NCI-H2227 (cell line): ENCODE data around the gene ZNF678.
"Not testable (repeated sequence)": the region's sequence is repeated elsewhere in the genome, so short reads cannot be mapped to it uniquely, and the experiment has no call there.

Source experiments
- DNase-seq: peaks from one replicate; lab custom pipeline; 2025; ENCODE audit not compliant: unreplicated experiment; lab: John Stamatoyannopoulos, UW

ZNF678 gene

DNA sequence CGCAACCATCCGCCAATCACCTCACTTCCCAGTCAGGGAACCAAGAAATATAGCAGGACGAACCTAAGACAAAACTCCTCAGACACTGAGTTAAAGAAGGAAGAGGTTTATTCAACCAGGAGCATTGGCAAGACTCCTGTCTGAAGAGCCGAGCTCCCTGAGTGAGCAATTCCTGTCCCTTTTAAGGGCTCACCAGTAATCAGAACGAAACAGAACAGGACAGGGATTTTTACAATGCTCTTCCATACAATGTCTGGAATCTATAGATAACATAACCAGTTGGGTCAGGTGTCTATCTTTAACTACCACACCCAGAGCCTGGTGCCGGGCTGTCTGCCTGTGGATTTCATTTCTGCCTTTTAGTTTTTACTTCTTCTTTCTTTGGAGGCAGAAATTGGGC is 32.9 kb downstream of the ZNF678 start:
- not testable (repeated sequence) for DNase-seq

DNA sequence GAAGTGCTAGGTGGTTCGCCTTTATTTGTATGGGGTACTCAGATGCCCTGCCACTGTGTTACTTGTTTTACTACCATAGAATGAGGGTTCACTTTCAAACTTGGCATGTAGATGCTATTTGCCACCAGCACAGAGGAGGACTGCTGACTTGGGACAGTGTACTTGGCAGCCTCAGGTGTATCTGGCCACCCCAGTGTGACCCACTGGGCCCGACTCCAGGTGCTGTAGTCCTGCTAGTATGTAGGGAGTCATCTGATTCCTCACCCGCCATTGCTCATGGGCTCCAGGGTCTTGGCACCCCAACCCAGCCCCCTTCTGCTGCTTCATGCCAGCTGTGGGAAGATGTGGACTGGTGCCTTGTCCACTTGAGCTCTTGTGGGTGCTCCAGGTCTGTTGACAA is 40.0 kb downstream of the ZNF678 start:
- DNase-seq, result no peak

DNA sequence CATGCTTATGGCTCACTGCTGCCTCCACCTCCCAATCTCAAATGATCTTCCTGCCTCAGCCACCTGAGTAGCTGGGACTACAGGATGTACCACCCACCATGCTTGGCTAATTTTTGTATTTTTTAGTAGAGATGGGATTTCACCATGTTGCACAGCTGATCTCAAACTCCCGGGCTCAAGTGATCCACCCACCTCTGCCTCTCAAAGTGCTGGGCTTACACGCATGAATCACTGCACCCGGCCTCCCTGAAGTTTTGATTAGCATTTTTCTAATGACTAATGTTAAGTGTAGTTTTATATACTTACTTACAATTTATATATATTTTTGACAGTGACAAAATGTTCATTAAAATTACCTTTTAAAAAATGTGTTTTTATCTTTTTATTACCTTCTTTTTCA is 41.1 kb downstream of the ZNF678 start:
- no peak for DNase-seq

DNA sequence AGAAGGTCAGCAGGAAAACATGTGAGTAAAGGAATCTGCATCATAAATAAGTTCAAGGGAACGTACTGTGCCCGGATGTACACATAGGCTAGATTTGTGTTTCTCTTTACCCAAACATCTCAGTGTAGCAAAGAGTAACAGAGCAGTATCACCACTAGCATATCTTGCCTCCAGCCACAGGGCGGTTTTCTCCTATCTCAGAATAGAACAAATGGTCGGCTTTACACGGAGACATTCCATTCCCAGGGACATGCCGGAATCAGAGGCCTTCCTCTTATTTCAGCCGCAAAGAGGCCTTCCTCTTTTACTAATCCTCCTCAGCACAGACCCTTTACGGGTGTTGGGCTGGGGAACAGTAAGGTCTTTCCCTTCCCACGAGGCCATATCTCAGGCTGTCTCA is 42.9 kb downstream of the ZNF678 start:
- DNase-seq, result not testable (repeated sequence)

DNA sequence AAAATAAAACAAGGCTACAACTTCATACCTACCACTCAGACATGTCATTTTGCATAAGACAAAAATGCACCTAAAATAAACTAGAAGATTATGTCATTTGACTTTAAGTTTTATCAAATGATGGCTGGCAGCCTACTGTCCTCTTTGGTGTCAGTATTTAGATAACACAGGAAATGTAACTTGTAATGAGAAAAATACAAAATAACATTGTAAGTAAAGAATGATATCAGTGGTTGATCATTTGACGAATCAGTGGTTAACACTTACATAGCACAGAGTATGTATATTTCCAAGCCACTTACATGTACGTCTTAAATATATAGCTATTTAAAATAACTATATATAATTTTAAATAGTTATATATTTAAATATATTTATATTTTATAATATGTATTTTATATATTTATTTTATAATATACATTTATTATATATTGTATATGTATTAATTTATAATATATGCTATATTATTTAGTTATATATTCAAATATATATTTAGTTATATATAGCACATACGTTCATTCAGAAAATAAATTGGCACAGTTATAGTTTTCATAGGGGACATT is 44.1 kb downstream of the ZNF678 start:
- DNase-seq, result no peak

DNA sequence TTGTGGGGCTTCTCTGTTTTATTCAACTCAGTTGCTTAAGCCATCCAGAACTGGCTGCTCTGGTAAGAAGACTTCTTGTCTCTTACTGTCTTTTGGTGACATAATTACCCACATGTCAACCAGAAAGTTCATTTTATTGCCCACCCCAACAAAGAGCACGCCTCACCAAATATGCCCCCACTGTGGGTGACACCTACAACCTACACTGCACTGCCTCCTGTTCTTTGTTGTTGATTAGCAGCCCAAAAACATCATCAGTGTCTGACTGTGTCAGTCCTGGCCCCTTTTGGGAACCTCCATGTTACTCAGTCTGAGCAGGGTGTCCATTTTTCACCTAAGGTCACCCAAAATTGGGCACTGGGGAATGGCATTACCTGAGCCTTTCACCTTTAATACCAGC is 49.3 kb downstream of the ZNF678 start:
- DNase-seq, result no peak

DNA sequence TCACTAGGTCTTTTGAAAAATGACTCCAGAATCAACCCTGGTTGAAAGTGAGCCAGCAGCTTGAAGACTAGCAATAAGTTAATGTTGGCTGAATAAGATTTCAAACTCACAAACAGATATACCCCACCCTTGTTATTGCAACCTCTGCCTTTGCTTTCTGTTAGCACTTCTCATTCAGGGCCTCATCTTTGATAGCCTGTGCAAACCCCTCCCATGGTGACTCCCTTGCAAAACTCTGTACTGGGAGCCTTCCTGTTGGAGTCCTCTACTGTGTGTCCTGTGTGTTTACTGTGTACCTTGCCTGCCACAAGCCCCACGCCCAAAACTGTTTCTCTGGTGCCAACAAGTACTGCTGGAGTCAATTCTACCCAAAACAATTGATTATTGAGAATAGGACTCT is 50.2 kb downstream of the ZNF678 start:
- no peak for DNase-seq

DNA sequence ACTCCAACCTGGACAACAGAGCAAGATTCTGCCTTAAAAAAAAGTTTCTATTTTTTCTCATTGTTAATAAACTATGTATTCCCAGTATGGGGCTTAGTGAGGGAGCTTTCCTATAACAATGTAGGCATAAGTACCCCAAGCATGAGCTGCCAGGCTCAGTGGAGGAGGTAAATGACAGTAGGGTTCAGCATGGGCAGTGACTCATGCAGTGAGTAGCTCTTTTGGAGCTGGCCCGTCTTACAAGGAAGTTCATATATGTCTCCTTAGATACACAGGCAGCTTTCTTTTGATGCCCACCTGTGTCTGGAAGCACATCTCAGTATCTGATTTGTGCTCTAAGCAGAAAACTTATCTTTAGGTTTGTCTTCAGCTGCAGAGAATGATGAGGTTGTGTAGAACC is 57.9 kb downstream of the ZNF678 start:
- no peak for DNase-seq

DNA sequence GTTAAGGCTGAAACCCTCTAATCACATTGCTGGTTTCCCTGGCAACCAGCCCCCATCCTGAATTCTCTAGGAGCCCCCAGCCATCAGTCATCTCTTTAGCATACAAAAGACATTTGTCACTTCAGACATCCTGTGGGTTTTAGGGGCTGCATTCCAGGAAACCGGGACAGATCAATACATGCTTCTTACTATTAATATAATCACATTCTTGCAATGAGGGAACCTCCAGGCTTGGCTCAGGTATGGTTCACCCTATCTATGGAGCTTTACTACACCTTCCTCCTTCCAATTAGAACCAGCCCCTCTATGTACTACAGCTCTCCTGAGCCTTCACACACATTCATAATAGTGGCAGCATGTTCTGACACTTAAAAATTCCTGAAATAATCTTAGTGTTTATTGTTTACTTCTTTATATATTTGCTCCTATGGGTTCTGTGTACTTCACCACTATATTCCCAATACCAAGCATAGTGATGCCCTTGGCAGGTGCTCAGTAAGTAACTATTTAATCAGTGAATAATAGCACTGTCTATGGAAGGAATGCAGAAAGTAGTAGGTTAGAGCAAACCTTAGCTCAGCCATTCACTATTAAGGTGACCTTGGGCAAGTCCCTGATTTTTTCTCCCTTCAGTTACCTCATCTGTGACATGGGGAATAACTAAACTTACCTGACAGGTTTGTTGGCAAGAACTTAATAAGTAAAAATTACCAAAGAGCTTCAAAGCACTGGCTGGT is 59.6 kb downstream of the ZNF678 start:
- no peak for DNase-seq

DNA sequence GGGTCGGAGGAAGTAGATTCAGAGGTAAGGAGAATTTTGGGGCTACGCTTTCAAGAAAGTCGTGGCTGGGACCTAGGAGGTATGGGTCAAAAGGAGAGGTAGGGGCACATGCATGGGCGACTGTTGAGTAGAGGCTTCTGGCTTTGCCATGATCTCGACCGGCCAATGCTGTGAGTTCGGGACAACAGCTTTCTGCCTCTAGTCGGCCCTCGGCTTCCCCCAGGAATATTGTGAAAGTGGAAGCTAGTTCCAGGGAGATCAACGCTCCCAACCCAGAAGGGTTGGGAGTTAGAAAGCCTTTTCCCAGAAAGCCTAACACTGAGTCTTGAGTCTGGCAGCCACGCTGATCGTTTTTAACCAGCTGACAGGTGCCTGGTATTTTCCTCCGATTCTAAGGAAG is 69.0 kb downstream of the ZNF678 start:
- DNase-seq, result no peak

DNA sequence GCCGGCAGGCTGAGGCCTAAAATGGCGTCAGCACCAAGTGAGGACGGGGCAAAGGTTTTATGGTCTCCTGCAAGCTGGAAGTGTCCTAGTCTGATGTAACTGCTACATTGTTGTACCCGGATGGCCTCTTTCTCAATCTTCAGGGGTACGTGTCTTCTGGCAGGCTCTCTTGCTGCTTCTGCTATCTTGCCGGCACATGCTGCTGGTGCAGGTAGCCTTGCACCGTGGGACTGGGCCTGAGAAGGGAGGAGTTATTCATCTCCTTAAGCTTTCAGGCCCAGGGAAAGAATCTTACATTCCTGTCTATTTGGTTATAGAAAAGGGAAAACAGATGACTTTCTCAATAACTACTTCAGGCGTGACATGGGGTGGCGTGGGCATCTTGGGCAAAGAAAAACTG is 72.2 kb downstream of the ZNF678 start:
- DNase-seq, result no peak

DNA sequence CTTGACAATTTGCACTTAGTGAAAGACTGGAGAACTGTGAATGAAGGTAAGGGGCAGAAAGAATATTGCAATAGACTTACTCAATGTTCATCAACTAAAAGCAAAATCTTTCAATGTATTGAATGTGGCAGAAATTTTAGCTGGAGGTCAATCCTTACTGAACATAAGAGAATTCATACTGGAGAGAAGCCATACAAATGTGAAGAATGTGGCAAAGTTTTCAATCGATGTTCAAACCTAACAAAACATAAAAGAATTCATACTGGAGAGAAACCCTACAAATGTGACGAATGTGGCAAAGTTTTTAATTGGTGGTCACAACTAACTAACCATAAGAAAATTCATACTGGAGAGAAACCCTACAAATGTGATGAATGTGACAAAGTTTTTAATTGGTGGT is 91.1 kb downstream of the ZNF678 start:
- DNase-seq, result no peak

DNA sequence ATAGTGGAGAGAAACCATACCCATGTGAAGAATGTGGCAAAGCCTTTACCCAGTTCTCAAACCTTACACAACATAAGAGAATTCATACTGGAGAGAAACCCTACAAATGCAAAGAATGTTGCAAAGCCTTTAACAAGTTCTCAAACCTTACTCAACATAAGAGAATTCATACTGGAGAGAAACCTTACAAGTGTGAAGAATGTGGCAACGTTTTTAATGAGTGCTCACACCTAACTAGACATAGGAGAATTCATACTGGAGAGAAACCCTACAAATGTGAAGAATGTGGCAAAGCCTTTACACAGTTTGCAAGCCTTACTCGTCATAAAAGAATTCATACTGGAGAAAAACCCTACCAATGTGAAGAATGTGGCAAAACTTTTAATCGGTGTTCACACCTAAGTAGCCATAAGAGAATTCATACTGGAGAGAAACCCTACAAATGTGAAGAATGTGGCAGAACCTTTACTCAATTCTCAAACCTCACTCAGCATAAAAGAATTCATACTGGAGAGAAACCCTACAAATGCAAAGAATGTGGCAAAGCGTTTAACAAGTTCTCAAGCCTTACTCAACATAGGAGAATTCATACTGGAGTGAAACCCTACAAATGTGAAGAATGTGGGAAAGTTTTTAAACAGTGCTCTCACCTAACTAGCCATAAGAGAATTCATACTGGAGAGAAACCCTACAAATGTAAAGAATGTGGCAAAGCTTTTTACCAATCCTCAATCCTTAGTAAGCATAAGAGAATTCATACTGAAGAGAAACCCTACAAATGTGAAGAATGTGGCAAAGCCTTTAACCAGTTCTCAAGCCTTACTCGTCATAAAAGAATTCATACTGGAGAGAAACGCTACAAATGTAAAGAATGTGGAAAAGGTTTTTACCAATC is 91.7 kb downstream of the ZNF678 start:
- no peak for DNase-seq

DNA sequence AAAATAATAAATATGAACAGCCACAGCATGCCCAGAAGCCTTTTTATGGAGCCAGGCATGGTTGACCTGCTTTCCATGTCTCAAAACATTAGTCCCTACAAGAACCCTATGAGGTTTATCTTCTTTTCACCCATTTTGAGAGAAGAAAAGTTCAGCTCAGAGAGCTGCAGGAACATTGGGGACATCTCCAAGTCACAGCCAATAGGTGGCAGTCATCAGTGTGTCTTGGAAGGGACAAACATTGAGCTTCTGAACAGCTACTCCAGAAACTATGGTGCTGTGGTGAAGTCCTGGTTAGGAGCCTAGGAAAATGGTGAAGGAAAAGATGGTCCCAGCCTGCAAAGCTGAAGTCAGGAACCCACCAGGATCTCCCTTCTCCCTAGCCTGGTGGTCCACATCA is 98.1 kb downstream of the ZNF678 start:
- DNase-seq, result no peak

DNA sequence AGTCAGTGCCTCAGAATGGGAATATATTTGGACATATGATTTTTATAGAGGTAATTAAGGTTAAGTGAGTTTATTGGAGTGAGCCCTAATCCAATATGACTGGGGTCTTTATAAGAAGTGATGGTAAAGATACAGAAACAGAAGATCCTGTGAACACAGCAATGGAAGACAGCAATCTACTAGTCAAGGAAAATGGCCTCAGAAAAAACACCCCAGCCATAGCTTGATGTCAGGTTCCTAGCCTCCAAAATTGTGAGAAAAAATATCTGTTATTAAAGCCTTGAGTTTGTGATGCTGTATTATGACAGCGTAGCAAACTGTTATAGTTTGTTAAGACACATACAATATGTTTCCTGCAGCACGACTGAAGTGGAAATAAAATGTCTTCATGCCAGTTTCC is 99.6 kb downstream of the ZNF678 start:
- no peak for DNase-seq

DNA sequence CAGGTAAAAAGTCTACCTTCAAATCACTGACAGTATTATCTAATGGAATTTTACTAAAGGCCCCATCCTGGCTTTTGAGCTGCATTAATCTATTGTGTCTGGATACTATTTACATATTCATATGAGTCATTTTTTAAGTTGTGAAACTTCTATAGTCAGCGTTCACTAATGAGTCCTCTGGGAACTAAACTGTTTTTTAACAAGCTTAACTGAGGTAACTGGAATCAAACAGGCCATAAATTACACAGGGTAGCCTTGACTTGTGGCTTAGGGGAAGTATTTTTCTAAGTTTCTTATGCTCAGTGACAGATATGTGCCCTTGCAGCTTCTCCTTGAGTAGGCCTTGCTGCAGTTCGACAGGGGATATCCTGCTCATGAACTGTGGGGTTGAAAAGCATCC is 102.9 kb downstream of the ZNF678 start:
- no peak for DNase-seq

DNA sequence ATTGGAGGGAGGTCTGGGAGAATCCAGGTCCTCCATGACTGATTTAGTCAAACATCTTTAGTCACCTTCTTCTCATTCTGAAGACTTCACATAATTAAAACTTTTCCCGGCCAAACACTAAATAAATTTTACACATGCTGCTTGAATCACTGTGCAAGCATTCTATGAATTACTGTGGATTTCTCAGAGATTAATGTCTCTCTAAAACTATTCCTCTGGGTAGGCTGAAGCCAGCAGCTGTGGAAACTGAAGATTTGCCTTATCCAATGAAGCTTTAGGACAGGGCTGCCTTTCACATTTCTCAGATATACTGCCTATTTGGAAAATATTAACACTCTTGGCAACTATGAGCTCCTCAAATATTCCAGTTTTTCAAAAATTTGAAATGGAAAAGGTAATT is 110.1 kb downstream of the ZNF678 start:
- no peak for DNase-seq

DNA sequence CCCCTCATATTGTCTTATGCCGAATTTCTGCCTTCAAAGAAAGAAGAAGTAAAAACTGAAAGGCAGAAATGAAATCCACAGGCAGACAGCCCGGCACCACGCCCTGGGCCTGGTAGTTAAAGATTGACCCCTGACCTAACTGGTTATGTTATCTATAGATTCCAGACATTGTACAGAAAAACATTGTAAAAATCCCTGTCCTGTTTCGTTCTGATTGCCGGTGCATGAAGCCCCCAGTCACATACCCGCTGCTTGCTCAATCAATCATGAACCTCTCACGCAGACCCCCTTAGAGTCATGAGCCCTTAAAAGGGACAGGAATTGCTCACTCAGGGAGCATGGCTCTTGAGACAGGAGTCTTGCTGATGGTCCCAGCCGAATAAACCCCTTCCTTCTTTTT is 122.5 kb downstream of the ZNF678 start:
- DNase-seq, result no peak

DNA sequence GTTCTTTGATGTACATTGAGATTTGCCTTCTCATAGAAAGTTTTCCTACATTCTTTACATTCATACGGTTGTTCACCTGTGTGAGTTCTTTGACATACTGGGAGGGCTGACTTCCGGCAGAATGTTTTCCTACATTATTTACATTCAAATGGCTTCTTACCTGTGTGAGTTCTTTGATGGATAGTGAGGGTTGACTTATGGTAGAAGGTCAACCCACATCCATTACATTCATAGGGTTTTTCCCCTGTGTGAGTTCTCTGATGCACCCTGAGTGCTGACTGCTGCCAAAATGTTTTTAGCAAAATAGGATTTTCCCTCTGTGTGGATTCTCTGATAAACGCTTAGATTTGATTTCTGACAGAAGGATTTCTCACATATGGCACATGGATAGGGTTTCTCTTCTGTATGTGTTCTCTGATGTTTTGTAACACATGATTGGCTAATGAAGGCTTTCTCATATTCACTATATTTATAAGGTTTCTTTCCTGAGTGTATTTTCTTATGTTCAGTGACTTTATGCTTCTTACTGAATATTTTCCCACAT is 134.0 kb downstream of the ZNF678 start:
- no peak for DNase-seq

DNA sequence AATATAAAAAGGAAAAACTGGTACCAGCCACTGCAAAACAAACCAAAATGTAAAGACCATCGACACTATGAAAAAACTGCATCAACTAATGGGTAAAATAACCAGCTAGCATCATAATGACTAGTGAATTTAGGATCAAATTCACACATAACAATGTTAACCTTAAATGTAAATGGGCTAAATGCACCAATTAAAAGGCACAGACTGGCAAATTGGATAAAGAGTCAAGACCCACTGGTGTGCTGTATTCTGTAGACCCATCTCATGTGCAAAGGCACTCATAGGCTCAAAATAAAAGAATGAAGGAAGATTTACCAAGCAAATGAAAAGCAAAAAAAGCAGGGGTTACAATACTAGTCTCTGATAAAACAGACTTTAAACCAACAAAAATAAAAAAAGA is 138.3 kb downstream of the ZNF678 start:
- not testable (repeated sequence) for DNase-seq

DNA sequence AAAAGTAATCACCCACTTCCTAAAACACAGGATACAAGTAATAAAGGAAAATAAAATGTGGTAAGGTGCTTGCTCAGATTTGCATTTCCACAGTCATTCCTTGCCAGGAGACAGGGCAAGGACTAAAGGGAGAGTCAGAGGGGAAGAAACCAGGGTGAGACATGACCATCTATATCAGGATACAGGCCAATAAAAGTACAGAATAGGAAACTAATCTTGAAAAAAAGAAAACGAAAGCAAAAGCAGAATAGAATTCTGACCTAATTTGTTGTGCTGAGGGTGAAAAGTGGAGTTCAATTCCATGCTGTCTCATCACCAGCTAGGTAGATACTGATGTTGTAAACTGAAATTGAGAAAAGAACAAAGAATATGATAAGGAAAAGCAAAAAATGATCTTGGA is 144.5 kb downstream of the ZNF678 start:
- no peak for DNase-seq

DNA sequence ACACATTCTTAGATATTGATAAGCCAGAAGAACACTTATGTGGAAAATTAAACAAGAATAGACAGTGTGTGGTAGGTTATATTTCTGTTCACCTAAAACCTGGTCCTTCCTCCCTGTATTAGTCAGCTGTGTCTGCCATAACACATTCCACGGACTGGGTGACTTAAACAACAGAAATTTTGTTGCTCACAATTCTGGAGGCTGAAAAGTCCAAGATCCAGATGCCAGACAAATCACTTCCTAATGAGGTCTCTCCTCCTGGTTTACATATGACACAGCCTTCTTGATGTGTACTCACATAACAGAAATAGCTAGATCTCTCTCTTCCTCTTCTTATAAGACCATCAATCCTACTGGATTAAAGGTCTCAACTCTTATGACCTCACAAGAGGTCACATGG is 146.1 kb downstream of the ZNF678 start:
- no peak for DNase-seq
